DND-41 (cell line): ENCODE results near the gene STARD9.

Source experiments
- ATAC-seq: fragments of 200-7000 bp; cut with Tn5 transposase; 3 replicates; pipeline ENCODE4 v1.9.1; 2021; ENCODE audit warnings: low read depth; ENCODE audit not compliant: insufficient read depth
- DNase-seq: peaks from one replicate; pipeline ENCODE4 v3.0.0-alpha.2; 2020
- H2AFZ ChIP-seq: 2 replicates; pipeline ENCODE4 v1.6.0; 2012; ENCODE audit warnings: low read depth, low read length
- H3K27ac ChIP-seq: 2 replicates; pipeline ENCODE4 v1.5.1; 2012; ENCODE audit warnings: low read length, inconsistent platforms
- H3K27me3 ChIP-seq: fragments of 200-600 bp; sonication (generic); 2 replicates; pipeline ENCODE4 v1.6.0; 2012; ENCODE audit warnings: low read length, mild to moderate bottlenecking, inconsistent platforms; ENCODE audit not compliant: insufficient read depth, poor library complexity
- H3K36me3 ChIP-seq: 2 replicates; pipeline ENCODE4 v1.5.1; 2012; ENCODE audit warnings: low read length, inconsistent platforms; ENCODE audit not compliant: insufficient read depth
- H3K4me1 ChIP-seq: 2 replicates; pipeline ENCODE4 v1.5.1; 2012; ENCODE audit warnings: mild to moderate bottlenecking, low read length; ENCODE audit not compliant: insufficient read depth
- H3K4me2 ChIP-seq: 2 replicates; pipeline ENCODE4 v1.6.0; 2012; ENCODE audit warnings: mild to moderate bottlenecking, moderate library complexity, low read length, inconsistent platforms; ENCODE audit not compliant: insufficient read depth
- H3K4me3 ChIP-seq, 2 experiments: fragments of 200-600 bp in 1 of 2; shearing (Covaris generic) in 1 of 2; 2 replicates each; pipeline ENCODE4 v1.5.1; 2012 to 2016; ENCODE audit warnings: inconsistent platforms in 2 of 2, low read length in 2 of 2, mild to moderate bottlenecking in 2 of 2, low read depth in 1 of 2, moderate library complexity in 1 of 2
- H3K79me2 ChIP-seq: 2 replicates; pipeline ENCODE4 v1.6.0; 2012; ENCODE audit warnings: low read length, inconsistent platforms; ENCODE audit not compliant: insufficient read depth
- H3K9ac ChIP-seq: 2 replicates; pipeline ENCODE4 v1.6.0; 2012; ENCODE audit warnings: low read depth, mild to moderate bottlenecking, inconsistent platforms, low read length, moderate library complexity
- H3K9me3 ChIP-seq: 2 replicates; pipeline ENCODE4 v1.5.1; 2012; ENCODE audit warnings: low read length, moderate library complexity, mild to moderate bottlenecking, inconsistent platforms; ENCODE audit not compliant: insufficient read depth, severe bottlenecking
- H4K20me1 ChIP-seq: 2 replicates; pipeline ENCODE4 v1.6.0; 2012; ENCODE audit warnings: low read length; ENCODE audit not compliant: insufficient read depth
- CTCF ChIP-seq: IDR thresholded peaks from 2 replicates; pipeline ENCODE4 v1.5.1; 2012; ENCODE audit warnings: borderline replicate concordance, low read length, moderate library complexity, mild to moderate bottlenecking; ENCODE audit not compliant: poor library complexity, severe bottlenecking; ENCODE audit errors: extremely low read depth
- EZH2 ChIP-seq: IDR thresholded peaks from 3 replicates; pipeline ENCODE4 v1.6.1; 2012; ENCODE audit warnings: borderline replicate concordance, low read depth, mild to moderate bottlenecking, moderate library complexity, low read length, inconsistent platforms; ENCODE audit not compliant: severe bottlenecking

The STARD9 gene

DNA sequence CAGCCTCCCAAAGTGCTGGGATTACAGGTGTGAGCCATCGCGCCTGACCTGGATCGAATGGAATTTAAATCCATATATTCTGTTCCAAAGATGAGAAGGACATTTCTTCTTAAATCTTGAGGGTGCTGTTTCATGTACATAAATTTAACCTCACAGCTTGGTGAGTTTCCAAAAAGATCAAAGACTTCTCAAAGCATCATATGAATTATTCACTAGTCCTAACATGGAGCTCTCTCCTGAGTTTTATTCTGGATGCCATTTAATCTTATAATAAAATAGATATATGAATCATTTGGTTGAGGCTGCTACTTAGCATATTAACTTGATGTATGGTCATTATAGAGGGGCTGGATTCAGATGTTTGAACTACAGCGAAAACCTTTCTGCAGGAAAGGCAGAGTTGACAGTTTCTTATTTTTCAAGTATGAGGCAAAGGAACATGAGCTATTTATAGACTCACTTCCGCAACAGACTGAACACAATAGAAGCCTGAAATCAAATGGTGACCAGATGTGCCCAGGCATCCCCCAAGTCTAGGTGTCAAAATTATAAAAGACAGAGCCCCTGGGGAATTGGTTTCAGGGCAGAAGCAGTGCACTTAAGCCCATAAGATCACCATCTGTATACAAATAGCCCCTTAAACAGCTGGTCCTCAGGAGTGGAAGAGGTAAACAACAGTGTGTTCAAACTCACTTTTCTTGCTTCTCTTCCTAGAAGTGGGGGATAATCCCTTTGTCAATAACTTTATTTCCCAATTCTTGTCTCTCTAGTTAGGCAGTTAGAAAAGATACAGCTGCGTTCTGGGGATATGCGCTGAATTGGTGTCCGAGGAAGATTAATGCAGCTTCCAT, 29.7 kb downstream of the STARD9 start:
- Histone ChIP-seq H3K27ac (no peak overlapping the region), H4K20me1 (peaks cover 9% of the 10 kb centered on the region), H3K9ac (no peak overlapping the region), H3K27me3 (no peaks in the 10 kb centered on the region), H3K4me1 (peaks cover 18% of the 10 kb centered on the region), H2AFZ (no peak overlapping the region), H3K4me2 (no peak overlapping the region), H3K9me3 (peaks cover 3% of the 10 kb centered on the region), H3K79me2 (no peaks in the 10 kb centered on the region), H3K36me3 (no peaks in the 10 kb centered on the region), H3K4me3 (no peak overlapping the region)
- no peak for ATAC-seq
- TF ChIP-seq CTCF (no peak), EZH2 (no peak)
- no peak for DNase-seq

GRCh38 chr15:42605796-42606195, 30.4 kb downstream of the STARD9 start:
- no peak for TF ChIP-seq CTCF
- no peak for TF ChIP-seq EZH2
- no peak overlapping the region for H3K4me2 ChIP-seq

DNA sequence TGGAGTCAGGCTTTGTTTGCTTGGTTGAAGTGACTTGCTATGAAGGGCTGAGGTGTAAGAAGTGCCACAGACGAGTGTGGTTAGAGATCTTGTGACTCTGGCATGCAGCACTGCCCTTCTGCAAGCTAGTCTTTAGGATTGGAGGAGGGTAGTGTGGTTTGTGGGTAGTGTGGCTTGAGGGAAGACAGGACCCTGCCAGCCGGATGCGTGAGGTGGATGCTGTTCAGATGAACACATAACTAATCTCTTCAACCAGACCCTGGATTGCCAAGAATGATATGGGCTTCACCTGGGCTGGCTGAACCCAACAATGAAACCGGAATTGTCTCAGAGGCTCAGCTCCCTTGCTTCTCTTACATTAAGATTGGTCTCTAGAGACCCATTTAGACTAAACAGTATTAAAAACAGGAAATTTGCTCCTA, 32.7 kb downstream of the STARD9 start:
- ATAC-seq (peak; percentile 96), DNase-seq (peak; percentile 78)
- Histone ChIP-seq H3K4me1 (peaks cover 18% of the 10 kb centered on the region), H3K27ac (no peak overlapping the region), H3K27me3 (no peaks in the 10 kb centered on the region), H3K9me3 (no peaks in the 10 kb centered on the region), H3K36me3 (no peaks in the 10 kb centered on the region), H2AFZ (no peak overlapping the region), H3K9ac (no peak overlapping the region), H3K79me2 (no peaks in the 10 kb centered on the region), H3K4me2 (no peak overlapping the region), H4K20me1 (peaks cover 9% of the 10 kb centered on the region), H3K4me3 (no peak overlapping the region)
- TF ChIP-seq EZH2: no peak
- TF ChIP-seq CTCF: no peak

More at GRCh38 chr15:42605796-42606195, 30.4 kb downstream of the STARD9 start:
- ATAC-seq: no peak
- no peaks in the 10 kb centered on the region for H3K36me3 ChIP-seq
- H3K27ac ChIP-seq: no peak overlapping the region
- H3K4me1 ChIP-seq: peaks cover 18% of the 10 kb centered on the region
- H3K9ac ChIP-seq: no peak overlapping the region
- no peak overlapping the region for H3K4me3 ChIP-seq
- no peak for DNase-seq
- peaks cover 3% of the 10 kb centered on the region for H3K9me3 ChIP-seq
- no peak overlapping the region for H2AFZ ChIP-seq
- no peaks in the 10 kb centered on the region for H3K79me2 ChIP-seq
- H4K20me1 ChIP-seq: peaks cover 9% of the 10 kb centered on the region
- no peaks in the 10 kb centered on the region for H3K27me3 ChIP-seq
